HUES48 (cell line): ENCODE results near the gene PDHX.
"Not testable (repeated sequence)": the region's sequence is repeated elsewhere in the genome, so short reads cannot be mapped to it uniquely, and the experiment has no call there.

ENCODE experiments used
- H3K27ac ChIP-seq: one replicate; pipeline ENCODE4 v1.7.0; 2013; ENCODE audit warnings: low read depth, low read length, inconsistent platforms
- H3K27me3 ChIP-seq: 2 replicates; pipeline ENCODE4 v1.6.1; 2013; ENCODE audit warnings: mild to moderate bottlenecking, low read length; ENCODE audit not compliant: control insufficient read depth, insufficient read depth
- H3K36me3 ChIP-seq: 2 replicates; pipeline ENCODE4 v1.6.1; 2013; ENCODE audit warnings: low read length; ENCODE audit not compliant: control insufficient read depth, insufficient read depth
- H3K4me1 ChIP-seq: 2 replicates; pipeline ENCODE4 v1.6.1; 2013; ENCODE audit warnings: mild to moderate bottlenecking, low read length; ENCODE audit not compliant: control insufficient read depth, insufficient read depth
- H3K4me3 ChIP-seq: 2 replicates; pipeline ENCODE4 v1.5.1; 2013; ENCODE audit warnings: mild to moderate bottlenecking, low read depth, low read length
- H3K9ac ChIP-seq: 2 replicates; pipeline ENCODE4 v1.6.1; 2013; ENCODE audit warnings: mild to moderate bottlenecking, low read depth, low read length, moderate library complexity
- H3K9me3 ChIP-seq: 2 replicates; pipeline ENCODE4 v1.6.1; 2013; ENCODE audit warnings: low read length; ENCODE audit not compliant: control insufficient read depth, insufficient read depth

PDHX gene

DNA sequence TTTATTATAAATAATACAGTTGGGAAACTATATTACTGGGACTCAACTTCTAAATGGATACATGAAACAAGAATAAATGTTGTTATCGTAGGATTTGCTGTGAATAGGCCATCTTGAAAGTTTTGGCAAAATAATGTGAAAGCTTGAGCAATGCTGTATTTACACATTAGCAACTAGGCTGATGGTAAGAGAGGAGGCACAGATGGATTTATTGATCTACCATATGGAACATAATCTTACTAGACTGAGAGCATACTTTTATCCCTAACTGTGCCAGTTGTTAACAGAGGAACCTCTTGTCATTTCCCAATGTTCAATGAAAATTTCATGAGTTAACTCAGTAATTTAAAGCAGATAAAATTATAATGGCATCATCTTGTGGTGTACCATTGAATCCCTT, 23.0 kb upstream of the PDHX start:
- Histone ChIP-seq H3K27ac (no peak overlapping the region), H3K4me3 (no peak overlapping the region), H3K9ac (no peak overlapping the region), H3K36me3 (peaks cover 2% of the 10 kb centered on the region), H3K27me3 (no peaks in the 10 kb centered on the region), H3K4me1 (no peaks in the 10 kb centered on the region), H3K9me3 (peaks cover 10% of the 10 kb centered on the region)

GRCh38 chr11:34896191-34896590, 20.2 kb upstream of the PDHX start:
- H3K4me3 ChIP-seq, H3K27me3 ChIP-seq, H3K9ac ChIP-seq, H3K4me1 ChIP-seq, H3K36me3 ChIP-seq, H3K27ac ChIP-seq: not testable (repeated sequence)
- H3K9me3 ChIP-seq, result peaks cover 33% of the 10 kb centered on the region

- Histone ChIP-seq H3K4me1 (no peaks in the 10 kb centered on the region), H3K9ac (no peak overlapping the region), H3K27ac (no peak overlapping the region), H3K36me3 (no peaks in the 10 kb centered on the region; the same call in 1 of the 2 replicates), H3K27me3 (no peaks in the 10 kb centered on the region), H3K4me3 (no peak overlapping the region), H3K9me3 (peaks cover 45% of the 10 kb centered on the region)
Observed at GRCh38 chr11:34897171-34897870, 19.1 kb upstream of the PDHX start.

DNA sequence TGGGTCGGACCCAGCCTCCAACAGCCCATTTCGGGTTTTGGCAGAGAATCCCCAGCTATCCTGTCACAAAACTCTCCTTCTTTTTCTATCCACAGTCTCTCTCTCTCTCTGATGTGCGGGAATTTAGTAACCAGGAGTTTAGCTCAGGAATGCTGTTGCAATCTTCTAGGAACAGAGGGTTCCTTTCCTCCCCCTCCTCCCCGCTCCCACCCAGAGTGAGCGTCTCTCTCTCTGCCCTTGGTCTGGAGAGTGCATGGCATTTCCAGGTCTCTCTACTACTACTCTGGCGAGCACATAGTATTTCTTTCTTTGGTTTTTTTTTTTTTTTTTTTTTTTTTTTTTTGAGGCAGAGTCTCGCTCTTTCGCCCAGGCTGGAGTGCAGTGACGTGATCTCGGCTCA, 17.9 kb upstream of the PDHX start:
- H3K36me3 ChIP-seq, result no peaks in the 10 kb centered on the region; the same call in 1 of the 2 replicates
- H3K9me3 ChIP-seq, result peaks cover 50% of the 10 kb centered on the region
- no peaks in the 10 kb centered on the region for H3K27me3 ChIP-seq
- H3K4me3 ChIP-seq, result no peak overlapping the region
- H3K27ac ChIP-seq, result no peak overlapping the region
- no peaks in the 10 kb centered on the region for H3K4me1 ChIP-seq
- no peak overlapping the region for H3K9ac ChIP-seq

- no peaks in the 10 kb centered on the region for H3K36me3 ChIP-seq
- peaks cover 51% of the 10 kb centered on the region for H3K9me3 ChIP-seq
- H3K27me3 ChIP-seq, result no peaks in the 10 kb centered on the region
- no peak overlapping the region for H3K4me3 ChIP-seq
- H3K27ac ChIP-seq, result no peak overlapping the region
- no peak overlapping the region for H3K9ac ChIP-seq
- no peaks in the 10 kb centered on the region for H3K4me1 ChIP-seq
Observed at GRCh38 chr11:34899633-34900016, 16.8 kb upstream of the PDHX start.

GRCh38 chr11:34904421-34904955, 11.9 kb upstream of the PDHX start:
- no peaks in the 10 kb centered on the region for H3K27me3 ChIP-seq
- no peak overlapping the region for H3K4me3 ChIP-seq
- H3K4me1 ChIP-seq, result peaks cover 16% of the 10 kb centered on the region
- H3K36me3 ChIP-seq, result peaks cover 3% of the 10 kb centered on the region; the same call in 1 of the 2 replicates
- H3K27ac ChIP-seq, result no peak overlapping the region
- H3K9me3 ChIP-seq, result peaks cover 35% of the 10 kb centered on the region
- no peak overlapping the region for H3K9ac ChIP-seq

- H3K9ac ChIP-seq, result no peak overlapping the region
- no peak overlapping the region for H3K27ac ChIP-seq
- H3K36me3 ChIP-seq, result peaks cover 8% of the 10 kb centered on the region; the same call in 1 of the 2 replicates
- no peaks in the 10 kb centered on the region for H3K27me3 ChIP-seq
- peaks cover 23% of the 10 kb centered on the region for H3K9me3 ChIP-seq
- H3K4me3 ChIP-seq, result no peak overlapping the region
- peaks cover 22% of the 10 kb centered on the region for H3K4me1 ChIP-seq
Observed at GRCh38 chr11:34905666-34906065, 10.8 kb upstream of the PDHX start.

DNA sequence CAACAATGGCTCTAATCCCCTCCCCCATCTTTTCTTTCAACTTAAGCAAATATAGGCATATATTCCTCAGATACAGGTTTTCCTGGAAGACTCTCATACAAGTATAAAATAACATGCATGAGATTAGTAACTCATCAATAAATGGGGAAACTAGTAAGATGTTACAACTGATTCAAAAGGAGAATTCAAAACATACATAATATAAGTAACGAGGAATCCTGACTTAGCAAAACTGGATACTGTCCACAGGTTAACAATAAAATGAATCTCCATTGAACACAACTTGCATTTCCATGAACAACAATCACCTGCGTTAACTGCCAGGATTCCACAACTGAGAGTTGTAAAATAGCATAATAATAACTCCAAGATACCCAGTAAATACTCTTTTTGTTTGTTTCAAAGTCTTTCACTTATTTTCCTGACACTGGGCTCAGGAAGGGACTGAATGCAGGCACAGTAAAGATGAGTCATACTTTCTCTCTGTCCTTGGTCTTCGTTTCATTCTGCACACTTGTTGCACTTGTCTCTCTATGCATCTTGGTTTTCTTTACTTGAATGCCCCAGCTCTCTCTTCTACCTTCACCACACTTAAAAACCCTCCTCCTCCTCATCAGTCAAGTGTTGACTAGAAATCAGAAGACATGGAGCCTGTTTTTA, 8.4 kb upstream of the PDHX start:
- Histone ChIP-seq H3K36me3 (peaks cover 8% of the 10 kb centered on the region; the same call in 1 of the 2 replicates), H3K4me1 (peaks cover 22% of the 10 kb centered on the region), H3K9me3 (peaks cover 5% of the 10 kb centered on the region), H3K4me3 (no peak overlapping the region; the same call in 1 of the 2 replicates), H3K27ac (no peak overlapping the region), H3K9ac (no peak overlapping the region), H3K27me3 (no peaks in the 10 kb centered on the region)

GRCh38 chr11:34909415-34909814, 7.0 kb upstream of the PDHX start:
- Histone ChIP-seq H3K4me1 (peaks cover 22% of the 10 kb centered on the region), H3K27ac (no peak overlapping the region), H3K36me3 (peaks cover 13% of the 10 kb centered on the region)

DNA sequence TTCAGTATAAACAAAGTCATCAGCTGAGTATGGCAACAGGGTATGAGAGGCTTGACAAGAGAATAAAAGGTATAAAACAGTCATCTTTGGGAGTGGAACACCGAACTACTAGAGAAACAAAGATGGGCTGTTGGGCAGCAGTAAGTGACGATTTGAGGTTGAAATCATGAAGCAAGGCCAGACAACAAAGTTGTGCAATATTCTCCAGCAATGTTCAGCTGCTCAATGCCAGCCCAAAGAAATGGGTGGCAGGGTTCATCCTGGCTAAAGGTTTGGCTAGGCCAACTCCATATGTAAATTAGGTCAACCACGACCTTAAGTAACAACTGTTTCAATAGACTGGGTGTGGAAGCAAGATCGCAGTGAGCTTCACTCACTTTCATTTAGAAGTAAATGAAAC, 6.5 kb upstream of the PDHX start:
- Histone ChIP-seq H3K27ac (no peak overlapping the region), H3K9ac (no peak overlapping the region), H3K36me3 (peaks cover 13% of the 10 kb centered on the region), H3K4me1 (peaks cover 23% of the 10 kb centered on the region), H3K9me3 (no peaks in the 10 kb centered on the region), H3K27me3 (no peaks in the 10 kb centered on the region), H3K4me3 (no peak overlapping the region)

More at GRCh38 chr11:34909415-34909814, 7.0 kb upstream of the PDHX start:
- Histone ChIP-seq H3K4me3 (no peak overlapping the region), H3K27me3 (no peaks in the 10 kb centered on the region), H3K9me3 (no peaks in the 10 kb centered on the region), H3K9ac (no peak overlapping the region)

DNA sequence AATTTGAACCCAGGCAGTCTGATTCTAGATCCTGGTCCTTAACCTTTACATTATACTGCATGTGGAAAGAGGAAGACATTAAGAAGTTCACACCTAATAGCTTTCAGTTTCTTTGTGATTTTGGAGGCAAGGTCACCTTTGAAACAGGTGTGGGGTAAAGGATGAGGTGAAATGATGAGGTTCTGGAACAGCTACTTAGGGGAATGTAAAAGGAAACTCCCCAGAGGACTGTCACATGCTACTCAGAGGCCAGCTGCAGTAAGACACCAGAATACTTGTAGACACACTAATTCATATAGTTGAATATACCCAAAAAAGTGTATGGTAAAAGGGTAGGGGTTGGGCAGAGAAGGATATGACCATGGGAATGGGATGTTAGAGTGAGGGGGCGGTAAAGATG, 5.6 kb upstream of the PDHX start:
- Histone ChIP-seq H3K4me1 (peaks cover 26% of the 10 kb centered on the region), H3K9ac (no peak overlapping the region), H3K27me3 (no peaks in the 10 kb centered on the region), H3K27ac (no peak overlapping the region), H3K36me3 (peaks cover 13% of the 10 kb centered on the region), H3K4me3 (no peak overlapping the region), H3K9me3 (no peaks in the 10 kb centered on the region)
